BLaER1 treated with 17β-estradiol and CSF1 and Interleukin-3, amounts not matched to agents 10 nM and 100 nM (cell line): ENCODE measurements around the gene GRAMD1B.
A peak's percentile ranks its signal among the peaks of the same experiment; 100 is the strongest.
"Not testable (repeated sequence)": the region's sequence is repeated elsewhere in the genome, so short reads cannot be mapped to it uniquely, and the experiment has no call there.

Experiments
- H3K27ac ChIP-seq, 11 experiments: shearing (Covaris generic); formaldehyde crosslinking; 2 replicates each; pipeline ENCODE4 v1.8.1; 2022
- H3K27me3 ChIP-seq, 11 experiments: shearing (Covaris generic); formaldehyde crosslinking; 2 replicates each; pipeline ENCODE4 v1.8.1; 2022
- H3K36me3 ChIP-seq, 11 experiments: shearing (Covaris generic); formaldehyde crosslinking; 2 replicates each; pipeline ENCODE4 v1.8.1; 2022
- H3K4me1 ChIP-seq, 10 experiments: shearing (Covaris generic); formaldehyde crosslinking; 2 replicates each; pipeline ENCODE4 v1.8.1; 2022
- H3K4me2 ChIP-seq, 11 experiments: shearing (Covaris generic); formaldehyde crosslinking; 2 replicates each; pipeline ENCODE4 v1.8.1; 2022
- H3K4me3 ChIP-seq, 10 experiments: shearing (Covaris generic); formaldehyde crosslinking; 2 replicates each; pipeline ENCODE4 v1.8.1; 2022
- H3K9ac ChIP-seq, 11 experiments: shearing (Covaris generic); formaldehyde crosslinking; 2 replicates each; pipeline ENCODE4 v1.8.1; 2022
- H3K9me3 ChIP-seq, 11 experiments: shearing (Covaris generic); formaldehyde crosslinking; replicated peaks in 1 of 11; 2 replicates each; pipeline ENCODE4 v1.8.1; 2022
- H4K20me1 ChIP-seq, 11 experiments: shearing (Covaris generic); formaldehyde crosslinking; 2 replicates each; pipeline ENCODE4 v1.8.1; 2022
- Cebpa-rat ChIP-seq, 11 experiments: shearing (Covaris generic); IDR thresholded peaks; 2 replicates each; pipeline ENCODE4 v1.8.1; 2022

The GRAMD1B gene

DNA sequence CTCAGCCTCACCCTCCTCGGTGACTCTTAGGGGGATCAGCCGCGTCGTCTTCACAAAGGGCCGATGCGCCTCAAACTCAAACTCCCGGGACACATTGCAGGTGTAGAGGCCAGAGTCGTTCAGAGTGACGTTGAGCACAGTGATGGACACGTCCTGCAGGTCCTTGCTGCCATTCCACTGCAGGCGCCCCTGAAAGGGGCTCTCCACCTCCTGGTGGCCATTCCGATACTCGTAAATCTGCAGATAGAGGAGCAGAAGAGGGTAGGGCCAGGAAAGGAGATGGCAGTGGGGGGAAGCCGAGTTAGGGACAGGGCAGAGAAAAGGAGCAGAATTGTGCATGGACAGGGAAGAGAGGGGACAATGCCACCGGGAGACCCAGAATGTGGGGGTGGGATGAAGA, 212.4 kb downstream of the GRAMD1B start:
- Histone ChIP-seq H3K4me2 (no peak overlapping the region), H3K4me1 (peaks cover 0 to 18% (median 11%) of the 10 kb centered on the region in 10 experiments; a peak in 10 of 20 replicates), H3K27me3 (no peaks in the 10 kb centered on the region), H4K20me1 (no peaks in the 10 kb centered on the region), H3K4me3 (no peak overlapping the region), H3K9ac (no peak overlapping the region), H3K36me3 (no peaks in the 10 kb centered on the region), H3K9me3 (no peaks in the 10 kb centered on the region), H3K27ac (no peak overlapping the region)
- TF ChIP-seq Cebpa-rat (IDR thresholded peaks at IDR 0.05), result no peak

- Histone ChIP-seq H3K9me3 (no peaks in the 10 kb centered on the region), H4K20me1 (no peaks in the 10 kb centered on the region), H3K27me3 (no peaks in the 10 kb centered on the region)
These were observed 215.4 kb downstream of the GRAMD1B start for GRCh38 chr11:123645286-123645975.

DNA sequence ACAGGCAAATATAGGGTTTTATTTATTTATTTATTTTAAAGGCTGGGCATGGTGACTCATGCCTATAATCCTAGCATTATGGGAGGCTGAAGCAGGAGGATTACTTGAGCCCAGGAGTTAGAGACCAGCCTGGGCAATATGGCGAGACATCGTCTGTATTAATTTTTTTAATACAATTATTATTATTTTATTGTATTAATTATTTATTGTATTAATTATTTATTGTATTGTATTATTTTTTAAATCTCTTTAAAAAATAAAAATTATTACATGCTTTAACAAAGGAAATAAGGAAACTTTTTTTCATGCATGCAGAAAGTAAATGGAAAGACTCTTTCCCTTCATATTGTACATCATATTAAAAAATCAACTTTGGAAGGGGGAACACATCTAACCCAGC, 220.8 kb downstream of the GRAMD1B start:
- no peak overlapping the region for H3K4me3 ChIP-seq
- TF ChIP-seq Cebpa-rat (IDR thresholded peaks at IDR 0.05), result no peak
- no peak overlapping the region for H3K9ac ChIP-seq
- H3K27ac ChIP-seq, result no peak overlapping the region
- no peak overlapping the region for H3K4me2 ChIP-seq
- peaks cover 0 to 19% (median 7%) of the 10 kb centered on the region in 10 experiments; a peak in 9 of 20 replicates for H3K4me1 ChIP-seq
- peaks cover 0 to 17% (median 6%) of the 10 kb centered on the region in 11 experiments; a peak in 8 of 22 replicates for H3K9me3 ChIP-seq
- H3K27me3 ChIP-seq, result peaks cover 17 to 31% (median 23%) of the 10 kb centered on the region in 11 experiments
- H3K36me3 ChIP-seq, result no peaks in the 10 kb centered on the region
- H4K20me1 ChIP-seq, result no peaks in the 10 kb centered on the region

More at GRCh38 chr11:123645286-123645975, 215.4 kb downstream of the GRAMD1B start:
- H3K4me1 ChIP-seq, result peaks cover 0 to 23% (median 12%) of the 10 kb centered on the region in 10 experiments; a peak in 10 of 20 replicates
- no peak for TF ChIP-seq Cebpa-rat (IDR thresholded peaks at IDR 0.05)
- no peak overlapping the region for H3K27ac ChIP-seq
- no peaks in the 10 kb centered on the region for H3K36me3 ChIP-seq
- H3K4me3 ChIP-seq, result no peak overlapping the region
- peak overlapping the region in 6 of 11 experiments; percentile 0 to 35 (median 12); a peak in 5 of 22 replicates for H3K4me2 ChIP-seq
- no peak overlapping the region for H3K9ac ChIP-seq

DNA sequence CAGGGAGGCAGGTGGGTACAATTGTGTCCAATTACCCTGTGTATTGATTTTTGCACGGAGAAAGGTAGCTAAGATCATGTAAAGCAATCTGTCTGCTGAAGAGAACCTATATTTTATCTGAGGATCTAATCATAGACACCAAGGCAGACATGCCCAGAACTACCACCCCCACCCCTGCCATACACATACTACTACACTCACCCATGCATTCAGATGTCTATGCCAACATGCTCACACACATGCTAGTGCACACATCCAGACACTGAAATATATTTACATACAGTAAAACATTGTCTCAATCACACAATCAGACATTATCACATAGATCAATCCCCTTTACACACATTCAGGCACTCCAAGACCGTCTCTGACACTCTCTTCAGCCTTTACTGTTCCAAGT, 222.5 kb downstream of the GRAMD1B start:
- no peak overlapping the region for H3K4me2 ChIP-seq
- no peak for TF ChIP-seq Cebpa-rat (IDR thresholded peaks at IDR 0.05)

DNA sequence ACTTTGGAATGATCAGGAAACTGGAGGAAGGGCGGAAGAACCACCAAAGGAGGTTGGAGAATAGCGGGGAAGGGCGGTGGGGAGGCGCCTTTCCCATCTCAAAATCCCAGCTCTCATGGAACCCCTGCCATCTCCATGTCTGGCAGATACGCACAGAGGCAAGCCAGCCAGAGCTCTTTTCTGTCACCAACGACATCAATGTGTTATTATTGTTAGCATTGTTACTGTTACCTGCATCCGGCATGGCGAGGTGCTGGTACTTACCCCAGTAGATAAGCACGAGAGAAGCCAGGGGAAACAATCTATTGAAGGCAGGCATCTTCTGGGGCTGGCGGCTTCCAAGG, 223.4 kb downstream of the GRAMD1B start:
- Histone ChIP-seq H3K4me2 (peak overlapping the region; percentile 81 to 99 (median 93)), H3K27me3 (peaks cover 17 to 31% (median 23%) of the 10 kb centered on the region in 11 experiments), H3K4me1 (peaks cover 0 to 18% (median 7%) of the 10 kb centered on the region in 10 experiments; a peak in 9 of 20 replicates), H3K27ac (no peak overlapping the region), H3K36me3 (no peaks in the 10 kb centered on the region), H3K9me3 (peaks cover 5 to 30% (median 10%) of the 10 kb centered on the region in 11 experiments; a peak in 18 of 22 replicates), H3K9ac (no peak overlapping the region), H4K20me1 (no peaks in the 10 kb centered on the region), H3K4me3 (peak overlapping the region in 9 of 10 experiments; percentile 57 to 72 (median 64); a peak in 10 of 20 replicates)
- TF ChIP-seq Cebpa-rat (IDR thresholded peaks at IDR 0.05), result no peak

More for the DNA sequence above, 222.5 kb downstream of the GRAMD1B start:
- Histone ChIP-seq H3K4me3 (no peak overlapping the region), H3K36me3 (no peaks in the 10 kb centered on the region), H3K27ac (no peak overlapping the region), H3K27me3 (peaks cover 17 to 31% (median 23%) of the 10 kb centered on the region in 11 experiments), H3K9ac (no peak overlapping the region), H3K4me1 (peaks cover 0 to 19% (median 7%) of the 10 kb centered on the region in 10 experiments; a peak in 9 of 20 replicates), H4K20me1 (no peaks in the 10 kb centered on the region), H3K9me3 (peaks cover 0 to 22% (median 6%) of the 10 kb centered on the region in 11 experiments; a peak in 8 of 22 replicates)

- no peaks in the 10 kb centered on the region for H3K36me3 ChIP-seq
- no peaks in the 10 kb centered on the region for H4K20me1 ChIP-seq
- peak overlapping the region; percentile 57 to 72 (median 65) for H3K4me3 ChIP-seq
- H3K4me1 ChIP-seq, result peaks cover under 1 to 20% (median 7%) of the 10 kb centered on the region in 10 experiments; a peak in 17 of 20 replicates
- peaks cover 17 to 31% (median 23%) of the 10 kb centered on the region in 11 experiments for H3K27me3 ChIP-seq
- peak overlapping the region in 8 of 11 experiments; percentile 30 to 59 (median 52); a peak in 10 of 22 replicates for H3K9ac ChIP-seq
- TF ChIP-seq Cebpa-rat (IDR thresholded peaks at IDR 0.05), result no peak
- no peak overlapping the region for H3K27ac ChIP-seq
- peaks cover 9 to 36% (median 16%) of the 10 kb centered on the region in 11 experiments; a peak in 20 of 22 replicates for H3K9me3 ChIP-seq
- H3K4me2 ChIP-seq, result peak overlapping the region; percentile 81 to 99 (median 93)
These were observed 223.9 kb downstream of the GRAMD1B start for GRCh38 chr11:123653827-123654565.

DNA sequence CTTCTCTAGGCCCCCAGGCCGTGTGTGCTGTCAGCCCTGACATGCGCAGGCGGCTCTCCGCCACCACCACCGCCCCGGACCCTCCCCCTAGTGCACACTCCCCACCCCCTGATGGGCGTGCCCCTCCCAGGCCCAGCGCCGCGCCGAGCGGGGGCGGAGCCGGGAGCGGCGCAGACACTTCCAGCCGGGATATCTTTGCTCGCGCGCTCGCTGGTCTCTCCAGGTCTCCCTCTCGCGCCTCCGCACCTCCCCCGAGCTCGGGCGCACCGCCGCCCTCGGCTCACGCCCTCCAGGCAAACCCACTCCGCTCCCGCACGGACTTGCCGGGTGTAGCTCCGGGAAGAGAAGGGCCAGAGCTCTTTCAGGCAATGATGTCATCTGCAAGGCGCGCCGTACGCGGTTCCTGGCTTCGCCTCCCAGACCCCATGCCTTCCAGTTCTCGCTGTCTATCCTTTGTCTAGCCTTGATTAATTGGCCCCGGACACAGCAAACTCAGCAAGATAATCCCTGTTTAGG, 224.6 kb downstream of the GRAMD1B start, which contains the start of gene SCN3B:
Gene SCN3B, minus strand, starts transcription at position 59 of the 516 bp plus-strand sequence. CDS start 823 bp downstream, outside the sequence.
- peak within 1 kb of the TSS; percentile 57 to 72 (median 65) for H3K4me3 ChIP-seq
- peaks cover 17 to 31% (median 23%) of the 10 kb centered on the region in 11 experiments for H3K27me3 ChIP-seq
- peak within 1 kb of the TSS in 8 of 11 experiments; percentile 30 to 59 (median 52); a peak in 10 of 22 replicates for H3K9ac ChIP-seq
- no peak for TF ChIP-seq Cebpa-rat (IDR thresholded peaks at IDR 0.05)
- peak within 1 kb of the TSS; percentile 81 to 99 (median 93) for H3K4me2 ChIP-seq
- H3K36me3 ChIP-seq, result no peaks in the 10 kb centered on the region
- H3K9me3 ChIP-seq, result peaks cover 16 to 42% (median 21%) of the 10 kb centered on the region in 11 experiments; a peak in 21 of 22 replicates
- no peak within 1 kb of the TSS for H3K27ac ChIP-seq
- H4K20me1 ChIP-seq, result no peaks in the 10 kb centered on the region
- H3K4me1 ChIP-seq, result peaks cover 7 to 26% (median 13%) of the 10 kb centered on the region in 10 experiments; a peak in 18 of 20 replicates

GRCh38 chr11:123659311-123659710, 229.2 kb downstream of the GRAMD1B start:
- Histone ChIP-seq H3K27me3 (peaks cover 1 to 12% (median 7%) of the 10 kb centered on the region in 11 experiments; a peak in 19 of 22 replicates), H4K20me1 (no peaks in the 10 kb centered on the region), H3K4me2 (peak overlapping the region in 10 of 11 experiments; percentile 15 to 64 (median 48); a peak in 19 of 22 replicates), H3K4me3 (peak overlapping the region in 3 of 10 experiments; percentile 3 to 13 (median 5); a peak in 3 of 20 replicates), H3K9me3 (peaks cover 54 to 85% (median 65%) of the 10 kb centered on the region in 11 experiments), H3K4me1 (peaks cover 16 to 29% (median 21%) of the 10 kb centered on the region in 10 experiments; a peak in 19 of 20 replicates), H3K27ac (peak overlapping the region in 10 of 11 experiments; percentile 8 to 66 (median 58); a peak in 15 of 22 replicates), H3K36me3 (no peaks in the 10 kb centered on the region), H3K9ac (no peak overlapping the region)
- no peak for TF ChIP-seq Cebpa-rat (IDR thresholded peaks at IDR 0.05)

GRCh38 chr11:123659965-123660364, 229.9 kb downstream of the GRAMD1B start:
- H3K4me3 ChIP-seq, result peak overlapping the region in 1 of 10 experiments; percentile 25; a peak in 3 of 20 replicates
- H3K27me3 ChIP-seq, H3K36me3 ChIP-seq, H3K9ac ChIP-seq, H4K20me1 ChIP-seq: not testable (repeated sequence)
- H3K9me3 ChIP-seq, result peaks cover 54 to 83% (median 66%) of the 10 kb centered on the region in 11 experiments
- H3K27ac ChIP-seq, result peak overlapping the region in 10 of 11 experiments; percentile 8 to 66 (median 58); a peak in 20 of 22 replicates
- peaks cover 16 to 25% (median 21%) of the 10 kb centered on the region in 10 experiments; a peak in 19 of 20 replicates for H3K4me1 ChIP-seq
- peak overlapping the region; percentile 15 to 64 (median 50); a peak in 21 of 22 replicates for H3K4me2 ChIP-seq
